Stimulated activated CD4-positive, alpha-beta T cell treated with anti-CD3 and anti-CD28 coated beads, TNF-alpha, amount 100 ng/mL, for 4 hours (primary cell): ENCODE measurements around the gene BRINP1.
"Not testable (repeated sequence)": the region's sequence is repeated elsewhere in the genome, so short reads cannot be mapped to it uniquely, and the experiment has no call there.

ENCODE experiments used
- DNase-seq, 3 experiments: peaks; one replicate each; pipeline ENCODE4 v3.0.0-alpha.2; 2020; ENCODE audit warnings: low read depth in 3 of 3

The BRINP1 gene

DNA sequence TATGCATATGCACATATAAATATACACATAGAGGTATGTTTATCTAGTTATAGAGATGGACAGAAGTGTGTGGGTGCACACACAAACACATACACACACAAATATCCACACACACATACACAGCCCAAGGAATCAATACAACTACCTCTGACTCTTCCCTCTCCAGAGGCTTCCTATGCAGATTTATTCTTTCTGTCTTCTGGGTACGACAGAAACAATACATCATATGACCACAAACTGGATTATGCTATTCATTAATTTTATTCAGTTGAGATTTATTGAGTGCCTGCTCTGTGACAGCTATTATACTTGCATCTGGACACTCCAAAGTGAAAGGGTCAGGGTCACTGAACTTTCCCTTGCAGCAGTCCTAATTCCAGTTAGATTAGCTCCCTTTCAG, 155.8 kb downstream of the BRINP1 start:
- DNase-seq, result no peak

DNA sequence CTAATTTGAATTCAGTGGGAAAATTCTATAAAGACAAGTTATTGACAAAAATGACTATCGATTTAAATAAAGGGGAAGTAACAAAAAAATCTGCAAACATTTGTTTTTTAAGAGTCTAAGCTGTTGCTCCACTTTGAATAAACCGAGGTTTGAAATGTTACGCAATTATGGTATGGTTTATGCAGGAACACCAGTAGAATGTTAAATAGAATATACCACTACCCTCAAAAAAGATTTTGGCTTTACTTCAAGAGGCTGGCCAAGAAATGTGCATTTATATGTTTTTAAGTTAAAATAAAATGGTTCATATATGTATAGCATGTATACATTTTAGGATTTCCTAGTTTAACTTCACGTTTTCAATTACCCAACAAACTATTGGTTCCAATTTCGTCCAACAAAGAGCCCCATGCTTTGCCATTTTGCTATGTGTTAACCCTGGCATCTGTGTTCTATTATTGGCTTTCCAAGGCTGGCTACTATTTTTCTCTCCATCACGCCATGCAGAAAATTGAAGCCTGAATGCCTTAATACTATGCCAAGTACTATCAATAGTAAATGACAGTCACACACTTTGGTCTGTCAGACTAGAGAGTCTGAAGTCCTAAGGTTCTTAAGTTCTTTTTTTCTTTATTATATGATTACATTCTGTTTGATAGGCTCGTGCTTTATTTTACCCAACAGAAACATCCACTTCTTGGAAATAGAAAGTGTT, 171.2 kb downstream of the BRINP1 start:
- DNase-seq, result no peak

DNA sequence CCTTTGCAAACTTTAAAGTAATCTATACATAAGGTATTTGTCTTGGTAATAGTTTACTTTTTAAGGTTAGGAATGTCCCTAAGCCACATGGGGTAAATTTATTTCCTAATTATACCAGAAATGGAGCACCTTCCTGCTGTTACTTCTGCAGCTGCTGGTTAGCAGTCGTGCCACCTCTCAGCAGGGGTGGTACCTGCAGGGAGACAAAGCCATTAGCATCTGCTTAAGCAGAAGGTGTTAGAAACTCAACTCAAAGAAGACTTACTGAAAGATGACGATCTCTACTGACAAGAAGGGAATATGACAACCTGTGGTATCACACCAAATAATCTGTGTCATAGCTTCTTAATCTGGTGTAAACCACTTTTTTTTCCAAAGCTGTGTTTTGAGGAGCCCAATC, 173.7 kb downstream of the BRINP1 start:
- DNase-seq, result no peak

DNA sequence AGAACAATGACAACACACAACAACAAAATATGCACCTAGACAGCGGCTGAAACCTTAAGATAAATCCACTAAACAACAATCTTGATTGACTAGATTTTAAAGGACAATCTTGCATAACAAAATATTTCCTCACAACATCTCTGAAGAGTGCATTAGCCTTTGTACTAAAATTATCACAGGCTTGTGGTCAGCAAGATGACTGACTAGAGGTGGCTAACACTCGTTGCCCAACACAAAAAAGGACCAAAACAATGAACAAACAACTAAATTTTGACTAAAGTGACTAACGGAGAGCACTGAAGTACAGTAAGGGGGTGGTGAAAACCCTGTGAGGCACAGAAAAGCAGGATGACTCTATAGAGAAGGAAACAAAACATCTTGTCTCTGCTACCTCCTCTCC, 183.9 kb downstream of the BRINP1 start:
- DNase-seq, result no peak

DNA sequence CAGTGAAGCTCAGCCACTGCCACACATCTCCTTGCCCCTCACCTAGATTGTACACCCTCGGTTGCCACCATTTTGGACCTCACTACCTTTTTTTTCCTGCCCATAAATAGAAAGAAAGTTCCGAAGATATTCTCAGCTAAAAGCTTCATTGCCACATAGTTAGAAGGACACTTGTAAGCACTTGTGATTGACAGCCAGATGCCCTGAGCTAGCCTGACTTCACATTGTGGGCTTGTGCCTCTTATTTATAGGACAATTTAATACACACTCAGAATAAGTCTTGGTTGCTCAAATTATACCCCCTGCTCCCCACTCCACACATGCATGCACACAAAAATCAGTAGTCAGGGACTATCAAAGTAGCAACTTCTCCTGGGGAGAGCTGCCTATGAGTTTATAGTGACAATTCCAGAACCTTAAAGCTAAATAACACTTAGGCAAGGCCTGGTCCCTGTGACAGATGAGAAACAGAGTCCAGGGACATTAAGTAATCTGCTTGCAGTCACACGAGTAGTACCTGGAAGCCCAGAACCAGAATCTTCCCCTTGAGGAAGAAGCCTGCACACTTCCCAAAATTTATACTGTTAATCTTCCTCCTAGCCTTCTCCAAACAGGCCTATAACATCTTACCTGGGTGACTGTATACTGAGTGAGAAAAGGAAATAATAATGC, 184.8 kb downstream of the BRINP1 start:
- no peak for DNase-seq

DNA sequence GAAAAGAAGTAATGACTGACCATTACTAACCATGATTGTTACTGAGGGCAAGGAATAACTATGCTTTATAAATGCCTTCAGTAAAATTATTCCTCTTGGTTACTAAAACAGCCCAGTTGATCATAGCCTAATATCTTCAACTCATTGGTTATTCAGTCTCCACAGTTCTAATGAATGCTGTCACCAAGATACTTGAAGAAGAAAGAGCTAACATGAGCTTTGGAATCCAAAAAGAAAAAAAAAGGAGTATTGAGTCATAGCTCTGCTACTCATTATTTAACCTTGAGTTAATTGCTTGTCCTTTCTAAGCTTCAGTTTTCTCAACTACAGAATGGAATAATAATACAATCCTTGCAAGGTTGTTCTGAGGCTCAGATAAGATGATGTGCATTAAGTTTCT, 187.7 kb downstream of the BRINP1 start:
- DNase-seq, result no peak

DNA sequence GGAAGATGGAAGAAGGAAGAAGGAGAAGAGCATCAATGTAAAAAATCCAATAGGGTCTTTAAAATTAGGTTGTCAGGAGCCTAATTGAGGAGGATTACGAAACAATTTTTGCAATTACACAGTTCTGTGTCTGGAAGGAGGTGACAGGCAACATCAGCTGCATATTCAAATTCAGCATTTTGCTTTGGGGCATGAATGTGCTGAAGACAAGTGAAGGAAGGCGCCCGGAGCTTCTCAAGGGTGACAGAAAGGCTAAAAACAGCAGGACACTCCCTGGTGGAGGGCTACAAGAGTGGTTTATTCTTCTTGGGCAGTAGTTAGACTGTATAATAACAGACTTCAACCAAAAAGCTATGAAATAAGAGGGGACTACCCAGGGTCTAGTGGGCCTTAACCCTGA, 188.3 kb downstream of the BRINP1 start:
- no peak for DNase-seq

DNA sequence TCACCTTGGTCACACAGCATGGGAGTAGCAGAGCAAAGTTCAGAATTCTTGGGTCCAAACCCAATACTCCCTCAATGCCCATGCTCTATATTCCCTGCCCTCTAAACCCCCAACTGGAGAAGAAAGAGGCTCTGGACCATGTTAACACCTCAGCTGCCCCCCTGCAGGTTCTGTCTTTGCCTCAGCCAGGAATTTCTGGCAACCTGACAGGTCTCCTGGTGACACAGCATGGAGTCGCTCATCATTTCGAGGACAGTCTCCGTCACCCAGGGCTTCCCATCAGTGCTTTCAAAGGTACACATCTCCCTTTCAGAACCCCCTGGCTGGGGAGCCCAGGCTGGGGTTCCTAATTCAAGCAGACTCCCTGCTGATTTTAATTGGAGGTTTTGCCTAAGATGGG, 189.5 kb downstream of the BRINP1 start:
- DNase-seq, result no peak

DNA sequence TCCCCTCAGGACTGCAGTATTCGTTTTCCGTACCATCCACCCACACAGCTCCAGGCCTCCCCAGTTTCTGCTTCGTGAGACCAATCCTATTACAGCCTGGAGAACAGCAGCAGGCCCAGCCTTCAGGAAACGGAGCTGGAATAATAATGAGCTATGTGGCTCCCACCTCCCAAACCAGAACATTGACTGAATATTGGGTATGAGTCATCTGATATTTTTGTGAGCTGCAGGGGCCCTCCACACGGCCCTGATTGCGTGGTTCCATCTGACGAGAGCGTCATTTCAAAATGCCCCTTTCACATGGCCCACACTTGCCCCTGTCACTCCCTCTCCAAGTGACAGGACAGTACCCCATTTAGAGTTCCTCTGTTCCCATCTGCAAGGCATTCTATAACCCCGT, 192.0 kb downstream of the BRINP1 start:
- DNase-seq, result no peak

DNA sequence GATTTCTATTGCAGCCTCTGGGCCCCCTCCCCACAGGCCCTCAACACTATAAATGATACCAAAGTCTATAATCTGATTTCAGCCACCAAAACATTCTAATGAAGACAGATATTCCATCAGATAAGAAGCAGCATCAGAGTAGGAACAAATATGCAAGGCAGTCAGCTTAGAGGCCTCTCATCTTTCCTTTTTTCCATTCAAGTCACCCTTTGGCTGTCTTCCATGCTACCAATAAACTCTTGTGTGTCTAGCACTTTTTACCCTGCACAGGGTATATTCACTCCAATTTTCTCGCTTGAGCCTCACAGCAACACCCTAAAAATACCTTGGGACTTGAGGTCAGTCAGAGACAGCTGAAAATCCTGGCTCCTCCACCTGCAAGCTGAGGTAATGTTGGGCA, 193.7 kb downstream of the BRINP1 start:
- DNase-seq, result no peak

DNA sequence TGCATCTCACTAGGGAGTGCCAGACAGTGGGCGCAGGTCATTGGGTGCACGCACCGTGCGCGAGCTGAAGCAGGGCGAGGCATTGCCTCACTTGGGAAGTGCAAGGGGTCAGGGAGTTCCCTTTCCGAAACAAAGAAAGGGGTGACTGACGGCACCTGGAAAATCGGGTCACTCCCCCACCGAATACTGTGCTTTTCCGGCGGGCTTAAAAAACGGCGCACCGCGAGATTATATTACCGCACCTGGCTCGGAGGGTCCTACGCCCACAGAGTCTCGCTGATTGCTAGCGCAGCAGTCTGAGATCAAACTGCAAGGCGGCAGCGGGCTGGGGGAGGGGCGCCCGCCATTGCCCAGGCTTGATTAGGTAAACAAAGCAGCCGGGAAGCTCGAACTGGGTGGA, 200.0 kb downstream of the BRINP1 start:
- not testable (repeated sequence) for DNase-seq

DNA sequence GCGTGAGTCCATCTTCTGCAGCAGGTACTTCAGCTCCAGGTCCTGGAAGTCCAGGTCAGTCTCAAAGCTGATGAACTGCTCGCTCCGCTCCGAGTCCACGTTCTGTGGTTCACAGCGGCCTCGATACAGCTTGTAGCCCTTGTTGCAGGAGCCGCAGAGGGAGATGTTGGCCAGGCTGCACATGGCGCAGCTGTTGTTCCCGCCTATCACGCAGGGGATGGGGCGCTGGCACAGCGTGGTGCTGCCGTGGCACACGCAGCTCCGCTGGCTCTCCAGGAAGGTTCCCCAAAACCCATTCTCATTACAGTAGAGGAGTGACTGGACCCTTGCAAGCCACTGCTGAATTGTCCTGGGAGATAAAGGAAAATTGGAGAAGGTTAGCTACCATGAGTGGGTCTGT, 201.4 kb downstream of the BRINP1 start:
- no peak for DNase-seq

DNA sequence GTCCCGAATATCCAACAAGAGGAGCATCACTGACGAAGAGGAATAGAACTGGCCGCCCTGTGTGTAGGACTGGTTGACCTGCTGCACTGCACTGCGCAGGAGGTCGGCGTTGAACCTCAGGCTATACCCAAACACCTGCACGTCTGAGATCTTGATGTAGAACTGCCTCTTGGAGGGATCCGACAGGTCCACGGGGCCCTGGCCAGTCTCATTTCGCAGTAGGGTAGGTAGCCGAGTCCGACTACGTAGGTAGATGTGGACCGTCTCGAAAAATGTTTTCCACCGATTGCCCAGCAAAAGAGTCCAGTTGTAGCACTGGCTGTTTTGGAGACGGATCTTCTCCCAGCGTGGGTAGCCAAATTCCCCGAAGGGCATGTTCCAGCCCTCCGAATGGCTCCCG, 202.0 kb downstream of the BRINP1 start:
- DNase-seq, result no peak

DNA sequence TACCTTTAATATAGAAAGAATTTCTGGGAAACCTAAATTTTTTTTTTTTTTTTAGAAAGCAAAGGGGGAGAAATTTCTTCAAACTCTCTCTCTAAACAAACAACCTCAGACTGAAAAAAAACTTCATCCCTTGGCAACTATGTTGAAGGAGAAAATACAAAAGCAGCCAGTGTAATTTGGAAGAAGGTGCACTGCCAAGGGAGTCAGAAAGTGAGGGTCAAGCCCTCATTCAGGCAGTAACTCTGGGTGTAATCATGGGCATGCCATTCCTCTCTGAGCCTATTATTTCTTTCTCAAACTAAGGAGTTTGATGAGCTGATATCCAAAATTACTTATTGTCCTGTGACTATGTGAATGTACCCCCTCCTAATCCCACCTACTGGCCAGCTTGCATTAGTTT, 203.1 kb downstream of the BRINP1 start:
- no peak for DNase-seq

DNA sequence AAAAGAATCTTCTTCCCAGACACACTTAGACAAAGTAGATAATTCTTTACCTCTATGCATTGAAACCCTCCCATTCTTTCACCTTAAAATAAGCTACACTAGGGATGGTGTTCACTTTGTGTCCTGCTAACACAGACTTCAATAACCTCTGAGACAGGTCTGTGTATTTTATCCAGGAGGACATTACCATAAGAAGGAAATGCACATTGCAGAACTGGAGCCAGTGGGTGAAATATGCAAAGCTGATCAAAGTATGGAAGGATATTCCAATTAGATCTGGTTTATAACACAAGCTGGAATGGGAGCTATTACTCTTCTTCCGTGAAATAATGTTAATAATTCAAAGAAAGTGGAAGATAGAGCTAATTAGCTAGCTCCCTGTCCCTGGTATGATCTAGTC, 204.1 kb downstream of the BRINP1 start:
- DNase-seq, result no peak

DNA sequence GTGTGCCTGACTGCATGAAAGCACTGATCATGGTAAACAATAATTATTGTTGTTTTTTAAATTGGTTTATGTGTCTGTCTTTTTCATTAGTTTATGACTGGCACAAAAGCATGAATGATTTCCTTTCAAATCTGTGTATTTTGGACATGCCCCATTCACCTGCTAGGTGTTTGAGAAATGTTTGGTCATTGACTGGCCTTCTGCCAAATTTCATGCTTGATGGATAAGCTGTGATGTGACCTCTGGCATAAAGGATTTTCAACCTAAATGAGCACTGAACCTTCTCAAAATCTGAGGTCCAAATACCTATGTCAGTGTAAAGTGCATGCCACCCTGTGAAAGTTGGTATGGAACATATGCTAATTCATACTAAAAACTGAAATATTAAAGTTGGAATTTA, 204.5 kb downstream of the BRINP1 start:
- no peak for DNase-seq

DNA sequence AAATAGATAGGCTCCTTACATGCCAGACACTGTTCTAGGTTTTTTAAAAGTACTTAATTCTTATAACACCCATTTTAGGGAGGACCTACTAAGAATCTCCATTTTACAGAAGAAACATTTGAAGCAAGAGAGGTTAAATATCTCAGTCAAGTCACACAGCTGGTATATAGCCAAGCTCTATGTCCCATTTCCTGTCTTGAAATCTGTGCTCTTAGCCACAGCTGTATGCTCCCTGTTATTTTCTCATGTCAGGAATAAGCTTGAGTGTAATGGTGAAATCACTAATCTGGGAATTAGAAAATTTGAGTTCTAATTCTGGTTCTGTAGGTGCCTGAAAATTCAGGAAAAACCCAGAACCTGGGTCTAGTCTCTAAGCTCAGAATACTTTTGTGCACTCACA, 208.7 kb downstream of the BRINP1 start:
- no peak for DNase-seq

DNA sequence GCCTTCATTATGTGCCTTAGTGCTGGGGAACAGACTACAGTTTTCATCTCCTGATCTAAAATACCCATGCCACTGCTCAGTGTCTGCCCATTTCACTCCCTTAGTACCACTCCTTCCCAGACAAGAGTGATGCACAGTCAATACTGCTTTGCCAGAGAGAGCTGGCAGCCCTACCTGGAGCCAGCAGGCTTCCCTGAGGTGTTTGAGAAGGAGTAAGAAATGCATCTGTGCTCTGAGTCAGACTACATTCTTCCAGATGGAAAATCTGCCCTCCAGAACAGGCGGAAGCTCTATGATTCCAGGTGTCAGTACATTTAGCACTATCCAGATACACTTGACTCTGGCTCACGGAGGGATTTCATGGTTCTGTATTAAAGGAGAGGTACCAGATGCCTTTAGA, 209.8 kb downstream of the BRINP1 start:
- no peak for DNase-seq

DNA sequence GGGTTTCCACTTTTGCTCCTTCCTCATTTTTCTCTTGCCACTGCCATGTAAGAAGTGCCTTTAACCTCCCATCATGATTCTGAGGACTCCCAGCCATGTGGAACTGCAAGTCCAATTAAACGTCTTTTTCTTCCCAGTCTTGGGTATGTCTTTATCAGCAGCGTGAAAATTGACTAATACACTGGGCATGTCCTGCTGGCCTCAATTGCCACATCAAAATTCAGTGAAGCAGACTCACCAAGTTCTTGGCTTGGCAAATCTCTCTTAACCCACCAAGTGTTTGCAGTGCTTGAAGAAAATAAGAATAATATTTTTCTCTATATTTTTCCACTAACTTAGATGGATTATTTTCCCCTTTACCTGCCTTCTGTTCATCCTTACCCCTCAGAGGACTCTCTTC, 212.0 kb downstream of the BRINP1 start:
- DNase-seq, result no peak

DNA sequence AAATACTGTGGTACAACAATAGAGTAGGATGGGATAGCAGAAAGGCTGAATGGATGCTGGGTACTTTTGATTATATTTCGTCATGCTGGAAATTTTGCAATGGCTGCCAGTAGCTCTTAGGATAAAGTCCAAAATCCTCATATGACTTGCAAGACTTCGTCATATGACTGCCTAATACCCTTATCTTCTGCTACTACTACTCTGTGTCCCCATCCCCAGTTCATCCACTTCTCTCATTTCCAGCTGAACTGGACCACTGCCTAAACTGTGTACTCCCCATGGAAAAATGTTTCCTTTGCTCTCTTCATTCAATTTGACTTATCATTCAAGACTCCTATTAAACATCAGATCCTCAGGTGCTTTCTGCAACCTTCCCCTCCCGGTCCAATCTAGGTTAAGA, 212.9 kb downstream of the BRINP1 start:
- DNase-seq, result no peak

DNA sequence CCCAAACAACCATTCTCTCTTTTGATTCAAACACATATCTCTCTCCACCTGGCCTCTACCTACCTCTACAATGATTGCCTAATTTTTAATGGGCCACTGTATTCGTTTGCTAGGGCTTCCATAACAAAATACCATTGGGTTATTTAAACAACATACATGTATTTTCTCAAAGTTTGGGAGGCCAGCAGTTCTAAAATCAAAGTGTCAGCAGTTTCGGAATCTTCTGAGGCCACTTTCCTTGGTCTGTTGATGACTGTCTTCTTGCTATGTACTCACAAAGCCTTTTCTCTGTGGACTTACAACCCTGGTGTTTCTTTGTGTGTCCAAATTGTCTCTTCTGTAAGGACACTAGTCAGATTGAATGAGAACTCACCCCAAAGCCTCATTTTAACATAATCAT, 214.7 kb downstream of the BRINP1 start:
- no peak for DNase-seq

DNA sequence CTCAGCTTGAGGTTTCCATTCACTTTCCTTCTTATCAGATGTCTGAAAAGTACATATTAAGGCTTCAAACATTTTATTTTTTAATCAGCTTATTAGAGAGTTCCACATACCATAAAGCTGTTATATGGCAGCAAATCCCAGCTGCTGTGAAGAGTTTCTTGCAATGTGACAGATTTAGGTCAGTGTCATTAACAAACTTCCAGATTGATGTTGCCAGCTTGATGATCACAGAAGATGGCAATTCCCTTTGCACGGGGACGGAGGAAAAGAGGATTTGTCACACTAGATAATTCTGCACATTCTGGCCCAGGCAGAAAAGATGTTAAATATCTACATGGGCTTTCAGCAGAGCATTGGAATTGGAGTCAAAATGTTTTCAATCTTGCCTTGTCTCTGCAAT, 215.8 kb downstream of the BRINP1 start:
- no peak for DNase-seq

DNA sequence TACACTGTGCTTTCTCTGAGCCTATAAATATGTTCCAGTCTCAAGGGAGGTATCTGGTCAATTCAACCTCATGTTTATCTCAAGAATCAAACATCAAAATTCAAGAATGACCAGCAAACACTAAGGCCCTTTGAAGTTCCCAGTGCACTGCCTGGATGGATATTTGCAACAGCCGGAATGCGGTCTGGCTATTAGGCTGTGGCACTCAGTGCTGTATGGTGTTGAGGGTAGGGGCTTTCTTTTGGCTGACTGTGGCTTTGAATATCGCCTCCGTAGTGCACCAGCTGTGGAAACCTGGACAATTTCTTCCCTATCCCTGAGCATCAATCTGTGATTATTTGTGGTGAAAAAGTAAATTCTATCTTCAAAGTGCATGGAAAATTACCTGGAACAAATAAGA, 220.4 kb downstream of the BRINP1 start:
- DNase-seq, result no peak

DNA sequence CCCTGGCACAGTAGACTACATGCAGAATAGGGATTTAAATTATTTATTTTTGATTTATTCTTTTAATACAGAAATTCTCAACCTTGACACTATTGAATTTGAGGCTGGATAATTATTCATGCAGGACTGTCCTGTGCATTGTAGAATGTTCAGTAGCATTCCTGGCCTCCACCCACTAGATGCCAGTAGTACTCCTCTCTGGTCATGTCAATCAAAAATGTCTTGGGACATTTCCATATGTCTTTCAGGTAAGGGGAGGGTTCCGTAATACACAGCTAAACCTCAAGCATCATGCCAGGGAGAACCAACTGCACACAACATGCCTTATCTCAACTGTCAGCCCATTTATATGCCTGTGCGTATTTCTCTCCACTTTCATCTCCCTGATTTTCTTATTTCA, 231.8 kb downstream of the BRINP1 start:
- DNase-seq, result no peak
